GM21360 (cell line): ENCODE data around the gene SLC1A7.

Source experiments
- ATAC-seq: cut with Tn5 transposase; IDR thresholded peaks from one replicate; pipeline ENCODE4 v1.9.1; 2021; ENCODE audit warnings: mild to moderate bottlenecking, moderate library complexity; ENCODE audit not compliant: unreplicated experiment

Gene SLC1A7

GRCh38 chr1:53134961-53135734, 7.3 kb downstream of the SLC1A7 start:
- ATAC-seq: no peak

GRCh38 chr1:53134042-53134485, 8.4 kb downstream of the SLC1A7 start:
- no peak for ATAC-seq

- no peak for ATAC-seq
Measured at GRCh38 chr1:53133261-53134041, 9.0 kb downstream of the SLC1A7 start.

GRCh38 chr1:53132176-53132575, 10.3 kb downstream of the SLC1A7 start:
- no peak for ATAC-seq

- no peak for ATAC-seq
Measured at GRCh38 chr1:53131590-53131938, 10.9 kb downstream of the SLC1A7 start.

- no peak for ATAC-seq
Measured at GRCh38 chr1:53130878-53131589, 11.4 kb downstream of the SLC1A7 start.

- ATAC-seq: no peak
Measured at GRCh38 chr1:53130598-53130877, 11.9 kb downstream of the SLC1A7 start.

GRCh38 chr1:53129891-53130597, 12.4 kb downstream of the SLC1A7 start:
- ATAC-seq: no peak

GRCh38 chr1:53128401-53128800, 14.0 kb downstream of the SLC1A7 start:
- ATAC-seq: no peak

- ATAC-seq: no peak
Measured at GRCh38 chr1:53127546-53127945, 14.9 kb downstream of the SLC1A7 start.

- ATAC-seq: no peak
Measured at GRCh38 chr1:53126495-53126894, 15.9 kb downstream of the SLC1A7 start.

- no peak for ATAC-seq
Measured at GRCh38 chr1:53125623-53126360, 16.6 kb downstream of the SLC1A7 start.

GRCh38 chr1:53125122-53125521, 17.3 kb downstream of the SLC1A7 start:
- ATAC-seq: no peak

- ATAC-seq: no peak
Measured at GRCh38 chr1:53123453-53124140, 18.8 kb downstream of the SLC1A7 start.

GRCh38 chr1:53122961-53123413, 19.5 kb downstream of the SLC1A7 start:
- ATAC-seq: no peak

- no peak for ATAC-seq
Measured at GRCh38 chr1:53122201-53122885, 20.1 kb downstream of the SLC1A7 start.

- no peak for ATAC-seq
Measured at GRCh38 chr1:53121319-53122172, 20.9 kb downstream of the SLC1A7 start.

- ATAC-seq: no peak
Measured at GRCh38 chr1:53120659-53121058, 21.8 kb downstream of the SLC1A7 start.
